ENCODE data around the gene RIBC2. TPM values are rescaled to one million over a fixed set of nuclear protein-coding genes. Genes with fewer than 3 reads are reported as not detected.

The RIBC2 gene
- total and polyA plus RNA-seq, 2 of the 4 experiments (the other 2 are of a cell fraction), result 0.29 to 0.36 TPM

DNA sequence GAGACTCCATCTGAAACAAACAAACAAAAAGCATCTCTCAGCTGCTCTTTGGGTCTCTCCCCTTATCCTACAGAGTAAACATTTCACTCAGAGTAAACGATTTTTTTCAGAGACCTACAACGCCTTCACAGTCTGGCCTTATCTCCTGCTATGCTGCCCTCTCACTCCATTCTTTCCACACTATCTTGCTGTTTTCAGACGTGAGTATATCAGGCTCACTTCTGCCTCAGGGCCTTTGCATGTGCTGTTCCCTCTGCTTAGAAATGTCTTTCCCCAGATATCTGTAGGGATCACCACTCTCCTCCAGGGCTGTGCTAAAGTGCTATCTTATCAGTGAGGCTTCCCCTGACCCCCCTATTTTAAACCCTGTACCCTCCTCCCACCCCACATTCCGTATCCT is 6.5 kb downstream of the RIBC2 start:
- H3K9me3 ChIP-seq (ENCODE audit: control insufficient read depth, insufficient read depth, low read length), result no peaks in the 10 kb centered on the region
- no peak overlapping the region for H3K4me2 ChIP-seq (ENCODE audit: low read depth, low read length)
- POLR2A ChIA-PET (ENCODE audit: unreplicated experiment), result no interaction called here
- H2AK5ac ChIP-seq (ENCODE audit: low read depth, low read length), result no peak overlapping the region
- no peak for TF ChIP-seq MAZ (IDR thresholded peaks at IDR 0.05; ENCODE audit: borderline replicate concordance, low read depth, low read length)
- no peak for TF ChIP-seq SMC3 (IDR thresholded peaks at IDR 0.05; ENCODE audit: low read depth, low read length)
- TF ChIP-seq, protein P1, sequence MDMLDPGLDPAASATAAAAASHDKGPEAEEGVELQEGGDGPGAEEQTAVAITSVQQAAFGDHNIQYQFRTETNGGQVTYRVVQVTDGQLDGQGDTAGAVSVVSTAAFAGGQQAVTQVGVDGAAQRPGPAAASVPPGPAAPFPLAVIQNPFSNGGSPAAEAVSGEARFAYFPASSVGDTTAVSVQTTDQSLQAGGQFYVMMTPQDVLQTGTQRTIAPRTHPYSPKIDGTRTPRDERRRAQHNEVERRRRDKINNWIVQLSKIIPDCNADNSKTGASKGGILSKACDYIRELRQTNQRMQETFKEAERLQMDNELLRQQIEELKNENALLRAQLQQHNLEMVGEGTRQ (IDR thresholded peaks at IDR 0.05; ENCODE audit: low read depth, low read length), result no peak
- no peak for TF ChIP-seq RCOR1 (IDR thresholded peaks at IDR 0.05; ENCODE audit: insufficient replicate concordance, low read length)
- TF ChIP-seq CHD1 (IDR thresholded peaks at IDR 0.05; ENCODE audit: low read depth, low read length), result no peak
- no peak for TF ChIP-seq RFX5 (IDR thresholded peaks at IDR 0.05; ENCODE audit: low read depth, low read length)
- no peak for TF ChIP-seq RAD21 (IDR thresholded peaks at IDR 0.05; ENCODE audit: low read length)
- TF ChIP-seq, protein P2, sequence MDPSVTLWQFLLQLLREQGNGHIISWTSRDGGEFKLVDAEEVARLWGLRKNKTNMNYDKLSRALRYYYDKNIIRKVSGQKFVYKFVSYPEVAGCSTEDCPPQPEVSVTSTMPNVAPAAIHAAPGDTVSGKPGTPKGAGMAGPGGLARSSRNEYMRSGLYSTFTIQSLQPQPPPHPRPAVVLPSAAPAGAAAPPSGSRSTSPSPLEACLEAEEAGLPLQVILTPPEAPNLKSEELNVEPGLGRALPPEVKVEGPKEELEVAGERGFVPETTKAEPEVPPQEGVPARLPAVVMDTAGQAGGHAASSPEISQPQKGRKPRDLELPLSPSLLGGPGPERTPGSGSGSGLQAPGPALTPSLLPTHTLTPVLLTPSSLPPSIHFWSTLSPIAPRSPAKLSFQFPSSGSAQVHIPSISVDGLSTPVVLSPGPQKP (IDR thresholded peaks at IDR 0.05; ENCODE audit: borderline replicate concordance, low read depth, low read length), result no peak
- no peak for TF ChIP-seq MXI1 (IDR thresholded peaks at IDR 0.05; ENCODE audit: borderline replicate concordance, low read depth, low read length)
- TF ChIP-seq POLR2A (IDR thresholded peaks at IDR 0.05; ENCODE audit: low read depth, low read length), result no peak
- TF ChIP-seq FOS (IDR thresholded peaks at IDR 0.05; ENCODE audit: low read depth, low read length), result no peak
- no peak for TF ChIP-seq CEBPB (IDR thresholded peaks at IDR 0.05; ENCODE audit: low read depth, low read length)
- no peak overlapping the region for H2BK5ac ChIP-seq (ENCODE audit: low read depth, low read length, poor library complexity, severe bottlenecking)
- H3K23ac ChIP-seq (ENCODE audit: low read depth, low read length), result no peak overlapping the region
- no peak overlapping the region for H2BK120ac ChIP-seq (ENCODE audit: low read depth, low read length)
- H4K91ac ChIP-seq (ENCODE audit: insufficient read depth, low read depth, low read length), result no peak overlapping the region
- H3K4ac ChIP-seq (ENCODE audit: low read depth, low read length), result no peak overlapping the region
- H3K4me3 ChIP-seq (ENCODE audit: insufficient read depth, low read depth, low read length), result no peak overlapping the region
- H4K20me1 ChIP-seq (ENCODE audit: insufficient read depth, low read length), result no peaks in the 10 kb centered on the region
- no peak for ATAC-seq (ENCODE audit: low read depth)
- no peaks in the 10 kb centered on the region for H3K4me1 ChIP-seq (ENCODE audit: control insufficient read depth, insufficient read depth, low read length)
- no peaks in the 10 kb centered on the region for H3K27me3 ChIP-seq (ENCODE audit: control insufficient read depth, insufficient read depth, low read length)
- 67% methylated on average over 4 of the region's 4 CpGs; no CpG with 5 or more reads in 1 of the 2 experiments for WGBS, 2 experiments (ENCODE audit: extremely low coverage in 2 of 2, insufficient read length in 1 of 2)
- BruUV-seq (replicated peaks), result no TSS peak
- intact Hi-C loops (cut with micrococcal nuclease) (no loop called here), in situ Hi-C loops (cut with MboI; ENCODE audit: low sequenced_read_pairs) (no loop called here), dilution Hi-C loops (cut with HindIII; ENCODE audit: low sequenced_read_pairs, unreplicated experiment) (no loop called here)
- no peak overlapping the region for H3K9ac ChIP-seq (ENCODE audit: low read depth, low read length)
- CTCF ChIA-PET, result interaction anchor here (0.6 kb wide), 1 partner anchor 29 kb away, joined by 3 read pairs; no protein-coding TSS in a partner anchor
- no peak overlapping the region for H2AK9ac ChIP-seq (replicated peaks; ENCODE audit: low read depth, low read length, poor library complexity)
- no peak overlapping the region for H2AFZ ChIP-seq (replicated peaks; ENCODE audit: low read length, poor library complexity)
- H3K27ac ChIP-seq (ENCODE audit: insufficient read depth, low read length), result no peak overlapping the region
- H3K36me3 ChIP-seq (ENCODE audit: control insufficient read depth, insufficient read depth, low read length), result no peaks in the 10 kb centered on the region; the same call in 1 of the 2 replicates
- no peak overlapping the region for H4K8ac ChIP-seq (ENCODE audit: low read depth in 2 of 2, low read length in 2 of 2)
- H3K14ac ChIP-seq (replicated peaks; ENCODE audit: low read depth, low read length), result no peak overlapping the region
- no peak overlapping the region for H3K18ac ChIP-seq (ENCODE audit: low read depth, low read length)
- no peak overlapping the region for H2BK15ac ChIP-seq (ENCODE audit: low read depth, low read length)
- no peak for DNase-seq
- H2BK20ac ChIP-seq (ENCODE audit: low read depth, low read length), result no peak overlapping the region
- no peaks in the 10 kb centered on the region for H3K79me1 ChIP-seq (ENCODE audit: low read depth in 1 of 2, low read length in 2 of 2)
- no peaks in the 10 kb centered on the region for H3K9me1 ChIP-seq (ENCODE audit: insufficient read depth, low read length)
- no peak overlapping the region for H3K56ac ChIP-seq (ENCODE audit: extremely low read depth, insufficient read depth, low read length)
- H4K5ac ChIP-seq (ENCODE audit: low read depth, low read length), result no peak overlapping the region

Measured in IMR-90 (cell line).